ENCODE results near the gene ISM2. TPM values are rescaled to one million over a fixed set of nuclear protein-coding genes. Genes with fewer than 3 reads are reported as not detected.
A peak's percentile ranks its signal among the peaks of the same experiment; 100 is the strongest.
"Not testable (repeated sequence)": the region's sequence is repeated elsewhere in the genome, so short reads cannot be mapped to it uniquely, and the experiment has no call there.

Gene ISM2
- total RNA-seq: 10 to 100 TPM in 1 of 2 donors, under 1 TPM in 1; 0.59 to 26.6 TPM

GRCh38 chr14:77498120-77498979 is at the start of gene ISM2:
ISM2 (minus strand) TSS chr14:77498816; CDS start chr14:77498793, 23 bp downstream.
- Histone ChIP-seq H3K36me3 (no peaks in the 10 kb centered on the region), H3K4me1 (replicated peaks) (no peaks in the 10 kb centered on the region), H3K9me3 (no peaks in the 10 kb centered on the region), H3K27ac (no peak within 1 kb of the TSS), H3K27me3 (replicated peaks; ENCODE audit: insufficient read depth) (no peaks in the 10 kb centered on the region), H3K4me3 (peak within 1 kb of the TSS; percentile 39 to 41)
- TF ChIP-seq POLR2AphosphoS5 (IDR thresholded peaks at IDR 0.05) (no peak), CTCF (IDR thresholded peaks at IDR 0.05) (no peak), POLR2A (IDR thresholded peaks at IDR 0.05) (no peak)
- intact Hi-C loops (cut with DNase I): no loop called here
- peak; percentile 21 for DNase-seq (ENCODE audit: low spot score)
- 5% methylated on average over 46 of the region's 104 CpGs for WGBS

GRCh38 chr14:77547512-77548180 is 49.0 kb upstream of the ISM2 start:
- Histone ChIP-seq H3K27me3 (replicated peaks; ENCODE audit: insufficient read depth) (no peaks in the 10 kb centered on the region), H3K4me1 (replicated peaks) (no peaks in the 10 kb centered on the region), H3K27ac (no peak overlapping the region), H3K9me3 (no peaks in the 10 kb centered on the region), H3K36me3 (no peaks in the 10 kb centered on the region), H3K4me3 (no peak overlapping the region)
- intact Hi-C loops (cut with DNase I): loop anchor here (2.0 kb wide), 1 partner anchor 89 kb away; the partner anchor contains the start of gene AHSA1
- no peak for TF ChIP-seq POLR2A (IDR thresholded peaks at IDR 0.05)
- TF ChIP-seq POLR2AphosphoS5 (IDR thresholded peaks at IDR 0.05): no peak
- TF ChIP-seq CTCF (IDR thresholded peaks at IDR 0.05): no peak
- no peak for DNase-seq (ENCODE audit: low spot score)
- WGBS: 76% methylated on average over 8 of the region's 8 CpGs

GRCh38 chr14:77545171-77545570 is 46.6 kb upstream of the ISM2 start:
- 95% methylated on average over 11 of the region's 11 CpGs for WGBS
- H3K4me1 ChIP-seq (replicated peaks); H3K27me3 ChIP-seq (replicated peaks; ENCODE audit: insufficient read depth); DNase-seq (ENCODE audit: low spot score); H3K27ac ChIP-seq; intact Hi-C loops (cut with DNase I); H3K4me3 ChIP-seq; H3K36me3 ChIP-seq; H3K9me3 ChIP-seq: not testable (repeated sequence)

GRCh38 chr14:77544571-77544970 is 46.0 kb upstream of the ISM2 start:
- intact Hi-C loops (cut with DNase I): no loop called here

More at GRCh38 chr14:77544571-77544970, 46.0 kb upstream of the ISM2 start:
- no peak for DNase-seq (ENCODE audit: low spot score)
- H3K36me3 ChIP-seq: no peaks in the 10 kb centered on the region
- no peak overlapping the region for H3K27ac ChIP-seq
- H3K4me1 ChIP-seq (replicated peaks): no peaks in the 10 kb centered on the region
- no peak overlapping the region for H3K4me3 ChIP-seq
- WGBS: 97% methylated on average over 2 of the region's 2 CpGs
- TF ChIP-seq CTCF (IDR thresholded peaks at IDR 0.05): no peak
- TF ChIP-seq POLR2AphosphoS5 (IDR thresholded peaks at IDR 0.05): no peak
- no peak for TF ChIP-seq POLR2A (IDR thresholded peaks at IDR 0.05)
- H3K27me3 ChIP-seq (replicated peaks; ENCODE audit: insufficient read depth): no peaks in the 10 kb centered on the region
- H3K9me3 ChIP-seq: no peaks in the 10 kb centered on the region

Measured in prostate gland (tissue), 2 donors.